GM19099 (cell line): ENCODE measurements around the gene CCDC12.

ENCODE experiments used
- POLR2A ChIP-seq: IDR thresholded peaks from 3 replicates; pipeline ENCODE4 v1.6.1; 2011; ENCODE audit warnings: low read depth; ENCODE audit not compliant: insufficient read length; ENCODE audit errors: extremely low read depth

Gene CCDC12

DNA sequence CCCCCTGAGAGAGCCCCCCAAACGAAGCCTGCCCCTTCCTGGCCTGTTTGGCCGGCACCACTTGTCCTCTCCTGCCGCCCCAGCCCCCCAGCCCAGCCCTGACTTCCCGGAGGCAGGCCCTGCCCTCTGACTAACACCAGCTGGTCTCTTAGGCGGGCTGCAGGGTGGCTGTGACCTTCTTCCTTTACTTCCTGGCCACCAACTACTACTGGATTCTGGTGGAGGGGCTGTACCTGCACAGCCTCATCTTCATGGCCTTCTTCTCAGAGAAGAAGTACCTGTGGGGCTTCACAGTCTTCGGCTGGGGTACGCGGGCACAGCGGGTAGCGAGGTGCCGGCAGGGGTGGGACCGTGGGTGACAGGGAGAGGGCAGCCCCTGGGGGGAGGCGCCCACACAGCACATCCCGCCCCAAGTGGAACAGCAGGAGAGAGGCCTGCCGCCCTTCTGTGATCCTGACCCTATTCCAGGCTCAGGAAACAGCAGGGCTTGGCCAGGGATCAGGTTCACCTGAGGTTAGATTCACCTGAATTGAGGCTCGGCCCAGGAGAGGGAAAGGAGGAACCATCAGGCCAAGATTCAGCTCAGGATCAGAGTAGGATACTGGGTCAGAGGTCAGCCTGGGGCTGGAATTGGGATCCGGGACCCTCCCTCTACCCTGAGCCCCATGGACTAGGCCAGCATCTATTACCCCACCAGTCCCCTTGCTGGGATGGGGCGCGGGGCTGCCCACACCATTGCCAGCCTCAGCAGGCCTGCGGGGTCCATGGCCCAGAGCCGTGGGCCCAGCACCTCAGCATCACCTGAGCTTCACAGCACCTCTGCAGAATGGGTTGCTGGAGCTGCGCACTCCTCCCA, 77.2 kb downstream of the CCDC12 start:
- no peak for TF ChIP-seq POLR2A

DNA sequence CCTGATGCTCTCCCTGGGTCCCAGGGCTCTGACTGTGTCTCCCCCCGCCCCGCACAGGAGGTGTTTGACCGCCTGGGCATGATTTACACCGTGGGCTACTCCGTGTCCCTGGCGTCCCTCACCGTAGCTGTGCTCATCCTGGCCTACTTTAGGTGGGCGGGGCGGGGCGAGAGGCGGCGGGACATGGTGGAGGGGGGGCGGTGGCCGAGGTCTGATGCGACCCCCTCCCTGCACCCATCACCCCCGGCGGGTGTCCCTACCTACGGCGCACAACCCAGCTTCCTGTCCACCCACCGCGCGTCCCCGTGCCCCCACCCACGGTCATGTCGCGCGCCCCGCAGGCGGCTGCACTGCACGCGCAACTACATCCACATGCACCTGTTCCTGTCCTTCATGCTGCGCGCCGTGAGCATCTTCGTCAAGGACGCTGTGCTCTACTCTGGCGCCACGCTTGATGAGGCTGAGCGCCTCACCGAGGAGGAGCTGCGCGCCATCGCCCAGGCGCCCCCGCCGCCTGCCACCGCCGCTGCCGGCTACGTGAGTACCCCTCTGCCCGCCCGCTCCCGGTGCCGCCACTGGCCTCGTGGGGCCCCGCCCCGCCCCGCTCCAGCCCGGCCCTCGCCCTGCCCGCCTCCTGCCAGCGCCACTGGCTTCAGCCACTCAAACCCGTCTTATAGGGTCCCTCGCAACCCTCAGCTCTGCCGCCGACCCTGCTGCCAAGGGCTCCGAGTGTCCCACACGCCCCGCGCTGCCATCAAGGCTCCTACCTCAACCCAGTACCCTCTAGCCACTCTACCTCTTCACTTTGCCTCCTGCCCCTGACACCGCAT, 78.0 kb downstream of the CCDC12 start:
- no peak for TF ChIP-seq POLR2A

- no peak for TF ChIP-seq POLR2A
Measured at GRCh38 chr3:46897829-46898320, 78.7 kb downstream of the CCDC12 start.

DNA sequence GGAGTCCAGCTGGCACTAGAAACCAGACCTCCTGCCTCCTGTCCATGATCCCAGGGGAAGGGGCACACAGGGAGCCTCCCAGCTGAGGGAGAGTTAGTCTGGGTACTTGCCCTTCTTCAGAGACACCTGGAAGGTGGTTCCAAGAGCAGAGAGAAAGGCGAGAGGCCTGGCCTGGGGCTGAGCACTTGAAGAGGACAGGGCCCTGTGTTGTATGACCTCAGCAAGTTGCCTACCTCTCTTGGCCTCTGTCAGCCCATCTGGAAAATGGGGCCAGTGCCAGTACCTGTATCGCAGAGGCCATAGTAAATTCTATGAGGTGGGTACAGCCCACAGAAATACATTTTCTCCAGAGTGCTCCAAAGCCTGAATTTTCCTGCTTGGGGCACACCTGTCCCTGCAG, 79.5 kb downstream of the CCDC12 start:
- no peak for TF ChIP-seq POLR2A

DNA sequence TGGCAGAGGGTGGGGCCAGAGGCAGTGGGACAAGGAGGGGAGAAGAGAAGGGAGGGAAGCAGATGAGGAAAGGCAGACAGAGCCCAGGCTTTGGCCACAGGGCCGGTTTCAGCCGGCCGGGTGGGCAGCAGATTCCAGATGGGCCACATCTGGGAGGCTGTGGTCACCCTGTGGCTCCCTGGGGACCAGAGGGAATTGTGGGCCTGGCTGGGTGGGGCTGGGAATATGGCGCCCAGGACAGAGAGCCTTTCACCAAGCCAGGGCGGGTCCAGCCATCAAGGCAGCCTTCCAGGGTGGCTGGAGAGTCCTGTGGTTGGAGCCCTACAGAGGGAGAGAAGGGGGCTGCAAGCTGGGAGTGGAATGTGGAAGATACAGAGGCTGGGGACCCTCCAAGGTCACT, 80.2 kb downstream of the CCDC12 start:
- TF ChIP-seq POLR2A = no peak

GRCh38 chr3:46895761-46896160, 80.8 kb downstream of the CCDC12 start:
- no peak for TF ChIP-seq POLR2A

DNA sequence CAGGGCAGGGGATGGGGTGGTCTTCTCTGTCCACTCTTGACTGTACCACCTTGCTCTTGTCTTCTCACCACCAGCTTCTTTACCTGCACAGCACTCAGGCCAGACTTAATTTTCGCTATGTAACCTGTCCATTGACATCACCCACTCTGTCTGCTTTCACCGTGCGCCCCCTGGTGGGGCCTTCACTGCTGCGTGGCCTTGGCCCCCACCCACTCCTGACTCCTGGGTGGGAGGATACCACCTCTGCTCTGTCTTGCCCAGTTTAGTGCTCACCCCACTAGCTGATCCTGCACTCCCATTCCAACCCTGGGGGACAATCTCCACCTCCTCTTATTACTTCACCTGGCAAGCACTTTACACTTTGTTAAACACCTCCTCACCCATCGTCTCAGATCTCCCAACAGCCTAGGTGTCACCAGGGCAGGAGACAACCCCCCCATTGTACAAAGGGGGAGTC, 81.3 kb downstream of the CCDC12 start:
- TF ChIP-seq POLR2A = no peak

- no peak for TF ChIP-seq POLR2A
Measured at GRCh38 chr3:46894256-46894655, 82.3 kb downstream of the CCDC12 start.

DNA sequence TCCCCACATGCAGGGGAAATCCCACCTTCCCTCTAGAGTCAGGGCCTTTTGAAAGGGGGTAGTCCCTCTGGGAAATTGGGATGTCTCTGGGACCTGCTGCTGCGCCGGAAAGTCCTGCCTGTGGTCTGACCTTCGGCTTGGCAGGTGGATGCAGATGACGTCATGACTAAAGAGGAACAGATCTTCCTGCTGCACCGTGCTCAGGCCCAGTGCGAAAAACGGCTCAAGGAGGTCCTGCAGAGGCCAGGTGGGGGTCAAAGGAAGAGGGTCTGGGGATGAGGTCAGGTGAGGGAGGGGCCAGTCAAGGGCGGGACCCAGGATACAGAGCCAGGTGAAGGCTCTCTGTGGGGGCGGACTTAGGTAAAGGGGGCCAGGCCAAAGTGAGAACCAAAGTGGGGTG, 82.8 kb downstream of the CCDC12 start:
- no peak for TF ChIP-seq POLR2A

- no peak for TF ChIP-seq POLR2A
Measured at GRCh38 chr3:46893146-46893748, 83.3 kb downstream of the CCDC12 start.

- TF ChIP-seq POLR2A = no peak
Measured at GRCh38 chr3:46892285-46893145, 84.0 kb downstream of the CCDC12 start.

DNA sequence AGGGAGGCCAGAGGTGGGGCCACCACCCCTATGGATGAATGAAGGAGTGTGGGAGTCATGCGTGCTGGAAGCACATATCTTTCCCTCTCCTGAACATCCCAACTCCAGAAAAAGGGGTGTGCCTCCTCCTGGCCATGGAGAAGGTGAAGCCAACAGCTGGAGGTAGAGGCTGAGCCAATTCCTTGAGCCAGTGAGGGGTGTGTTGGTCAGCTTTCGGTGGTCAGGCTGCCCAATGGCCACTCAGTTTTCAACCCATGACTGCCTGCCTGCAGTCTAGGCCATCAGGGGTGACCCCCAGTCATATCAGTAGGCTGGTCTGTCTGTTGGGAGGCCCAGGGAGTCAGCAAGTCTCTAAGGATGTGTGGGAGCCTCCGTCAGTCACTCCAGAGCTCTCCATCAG, 85.4 kb downstream of the CCDC12 start:
- no peak for TF ChIP-seq POLR2A

DNA sequence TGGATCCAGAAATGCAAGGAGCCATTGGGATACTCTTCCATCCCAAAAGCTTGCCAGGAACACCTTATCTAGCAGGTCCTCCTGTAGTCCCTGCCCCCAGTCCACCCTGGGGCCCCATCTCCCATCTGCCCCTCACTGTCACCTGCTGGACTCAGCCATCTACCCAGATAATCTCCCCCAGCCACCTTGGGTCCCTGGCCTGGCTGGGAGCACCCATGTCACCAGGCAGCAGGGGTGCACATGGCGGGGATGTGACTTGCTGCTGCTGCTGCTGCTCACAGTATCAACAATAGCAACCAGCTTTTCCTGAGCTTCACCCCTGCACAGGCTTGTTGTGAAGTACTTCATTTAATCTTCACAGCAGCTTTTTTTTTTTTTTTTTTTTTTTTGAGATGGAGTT, 86.4 kb downstream of the CCDC12 start:
- no peak for TF ChIP-seq POLR2A

DNA sequence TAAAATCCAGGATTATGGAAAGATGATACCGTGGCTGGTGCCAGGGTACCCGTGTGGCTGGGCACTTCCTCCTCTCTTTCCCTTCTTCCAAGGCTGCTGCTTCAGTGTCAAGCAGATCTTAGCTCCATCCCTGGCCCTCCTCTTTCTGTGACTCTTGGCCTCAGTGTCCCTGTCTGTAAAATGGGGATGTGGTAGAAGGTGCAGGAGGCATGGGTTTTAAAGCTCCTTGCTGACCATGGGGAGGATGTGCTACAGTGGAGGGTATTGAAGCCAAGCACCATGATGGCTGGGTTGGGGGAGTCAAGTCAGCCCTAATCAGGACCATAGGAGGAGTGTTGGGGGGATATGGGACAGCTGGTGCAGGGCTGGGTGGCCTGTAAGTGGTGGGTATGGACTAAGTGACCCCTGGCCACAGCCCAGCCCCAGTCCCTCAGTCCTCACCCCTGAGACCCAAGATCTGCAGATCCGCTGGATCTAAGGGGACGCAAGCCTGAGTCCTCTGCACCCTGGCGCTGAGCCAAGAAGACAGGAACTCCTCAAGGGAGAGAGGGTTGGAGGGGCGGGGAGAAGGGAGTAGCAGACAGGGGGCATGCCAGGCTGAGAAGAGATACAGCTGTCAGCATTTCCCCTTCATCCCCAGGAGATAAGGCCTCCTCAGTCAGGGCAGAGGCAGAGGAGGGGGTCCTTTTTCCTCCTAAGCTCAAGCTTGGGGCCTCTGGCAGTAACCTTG, 87.0 kb downstream of the CCDC12 start:
- no peak for TF ChIP-seq POLR2A
